Tibial nerve (tissue), 3 donors: Measurements from ENCODE around the gene ACTR3C.
"Not testable (repeated sequence)": the region's sequence is repeated elsewhere in the genome, so short reads cannot be mapped to it uniquely, and the experiment has no call there.

Source experiments
- CTCF ChIP-seq, 5 experiments: fragments of 200-600 bp in 3 of 5; fragments of 450-650 bp in 2 of 5; sonication (generic) in 3 of 5; IDR thresholded peaks; one replicate each; pipeline ENCODE4 v1.5.1; 2016 to 2019; ENCODE audit warnings: antibody characterized with exemption in 5 of 5, mild to moderate bottlenecking in 3 of 5, moderate library complexity in 2 of 5
- POLR2A ChIP-seq, 2 donors: fragments of 450-650 bp; IDR thresholded peaks; one replicate each; pipeline ENCODE4 v1.6.1; 2017; ENCODE audit warnings: antibody characterized with exemption in 2 of 2, mild to moderate bottlenecking in 2 of 2, moderate library complexity in 2 of 2

GRCh38 chr7:150219941-150220658 lies 103.2 kb downstream of the ACTR3C start:
- not testable (repeated sequence) for TF ChIP-seq CTCF, POLR2A (IDR thresholded peaks at IDR 0.05)
